Astrocyte (in vitro differentiated cells and primary cell): ENCODE results near the gene HEATR1. TPM values are rescaled to one million over a fixed set of nuclear protein-coding genes. Genes with fewer than 3 reads are reported as not detected.

Source experiments
- DNase-seq: peaks from one replicate; pipeline ENCODE4 v3.0.0-alpha.2; 2010; ENCODE audit warnings: low read depth
- FAIRE-seq: peaks from 2 replicates; lab custom pipeline; 2011; peaks lifted over from hg19 to GRCh38; lab: Jason Lieb, UNC
- H2AFZ ChIP-seq: 2 replicates; pipeline ENCODE4 v1.6.0; 2012; ENCODE audit warnings: low read depth, low read length, inconsistent platforms
- H3K27ac ChIP-seq: 2 replicates; pipeline ENCODE4 v1.5.1; 2011; ENCODE audit warnings: low read depth, low read length, inconsistent platforms
- H3K27me3 ChIP-seq: 2 replicates; pipeline ENCODE4 v1.6.0; 2011; ENCODE audit warnings: low read length, inconsistent platforms; ENCODE audit not compliant: insufficient read depth
- H3K36me3 ChIP-seq: 2 replicates; pipeline ENCODE4 v1.5.1; 2011; ENCODE audit warnings: low read length, inconsistent platforms; ENCODE audit not compliant: insufficient read depth
- H3K4me1 ChIP-seq: 2 replicates; pipeline ENCODE4 v1.5.1; 2011; ENCODE audit warnings: low read length, inconsistent platforms; ENCODE audit not compliant: insufficient read depth
- H3K4me2 ChIP-seq: 2 replicates; pipeline ENCODE4 v1.6.0; 2012; ENCODE audit warnings: low read length, inconsistent platforms
- H3K4me3 ChIP-seq: 2 replicates; pipeline ENCODE4 v1.5.1; 2011; ENCODE audit warnings: low read depth, mild to moderate bottlenecking, low read length, inconsistent platforms; ENCODE audit not compliant: insufficient read depth
- H3K79me2 ChIP-seq: 2 replicates; pipeline ENCODE4 v1.6.0; 2012; ENCODE audit warnings: mild to moderate bottlenecking, low read length, inconsistent platforms; ENCODE audit not compliant: insufficient read depth
- H3K9ac ChIP-seq: 2 replicates; pipeline ENCODE4 v1.6.0; 2012; ENCODE audit warnings: mild to moderate bottlenecking, low read length, inconsistent platforms
- H3K9me3 ChIP-seq: 2 replicates; pipeline ENCODE4 v1.5.1; 2012; ENCODE audit warnings: low read depth, mild to moderate bottlenecking, low read length, inconsistent platforms; ENCODE audit not compliant: insufficient read depth
- H4K20me1 ChIP-seq: 2 replicates; pipeline ENCODE4 v1.6.0; 2012; ENCODE audit warnings: low read length, inconsistent platforms; ENCODE audit not compliant: insufficient read depth
- H3K27ac Mint-ChIP-seq: one replicate; pipeline ENCODE4 v1.8.0; 2021; ENCODE audit warnings: mild to moderate bottlenecking, mixed read lengths; ENCODE audit not compliant: unreplicated experiment
- H3K27me3 Mint-ChIP-seq: one replicate; pipeline ENCODE4 v1.8.0; 2021; ENCODE audit warnings: low read depth, mixed read lengths; ENCODE audit not compliant: unreplicated experiment
- H3K36me3 Mint-ChIP-seq: one replicate; pipeline ENCODE4 v1.8.0; 2021; ENCODE audit warnings: low read depth, mixed read lengths; ENCODE audit not compliant: unreplicated experiment
- H3K4me1 Mint-ChIP-seq: one replicate; pipeline ENCODE4 v1.8.0; 2021; ENCODE audit warnings: low read depth, mixed read lengths; ENCODE audit not compliant: unreplicated experiment
- H3K4me3 Mint-ChIP-seq: one replicate; pipeline ENCODE4 v1.8.0; 2021; ENCODE audit warnings: mild to moderate bottlenecking, moderate library complexity, mixed read lengths; ENCODE audit not compliant: unreplicated experiment
- H3K9me3 Mint-ChIP-seq: one replicate; pipeline ENCODE4 v1.8.0; 2021; ENCODE audit warnings: mild to moderate bottlenecking, mixed read lengths; ENCODE audit not compliant: unreplicated experiment
- CTCF ChIP-seq: IDR thresholded peaks from 2 replicates; pipeline ENCODE4 v1.5.1; 2011; ENCODE audit warnings: low read depth, mild to moderate bottlenecking, inconsistent platforms, low read length, moderate library complexity; ENCODE audit not compliant: insufficient read depth
- EZH2 ChIP-seq: IDR thresholded peaks from 2 replicates; pipeline ENCODE4 v1.6.1; 2012; ENCODE audit warnings: mild to moderate bottlenecking, low read length, inconsistent platforms; ENCODE audit not compliant: insufficient read depth
- total RNA-seq: library from RNA; stranded (reverse); gene quantifications from 2 replicates; pipeline ENCODE4 v1.2.1, GENCODE V29; 2021

Gene HEATR1
- total RNA-seq, 1 donor from 2014 or later = 43.3 TPM

- Histone ChIP-seq H2AFZ (no peak overlapping the region), H3K27ac (no peak overlapping the region), H3K9me3 (no peaks in the 10 kb centered on the region), H3K4me3 (no peak overlapping the region), H3K4me1 (no peaks in the 10 kb centered on the region), H3K4me2 (no peak overlapping the region), H3K79me2 (no peaks in the 10 kb centered on the region), H4K20me1 (no peaks in the 10 kb centered on the region), H3K27me3 (no peaks in the 10 kb centered on the region), H3K36me3 (peaks cover 70% of the 10 kb centered on the region), H3K9ac (no peak overlapping the region)
- peaks cover 11% of the 10 kb centered on the region for H3K36me3 Mint-ChIP-seq
- no peaks in the 10 kb centered on the region for H3K4me1 Mint-ChIP-seq
- FAIRE-seq = no peak
- H3K9me3 Mint-ChIP-seq = no peaks in the 10 kb centered on the region
- no peak overlapping the region for H3K27ac Mint-ChIP-seq
- H3K27me3 Mint-ChIP-seq = no peaks in the 10 kb centered on the region
- TF ChIP-seq EZH2 (no peak), CTCF (no peak)
- no peak overlapping the region for H3K4me3 Mint-ChIP-seq
- no peak for DNase-seq
These were observed 47.7 kb downstream of the HEATR1 start for GRCh38 chr1:236556606-236557005.

GRCh38 chr1:236553370-236553769 lies 50.9 kb downstream of the HEATR1 start:
- no peak for FAIRE-seq
- peaks cover 22% of the 10 kb centered on the region for H3K36me3 Mint-ChIP-seq

More at GRCh38 chr1:236553370-236553769, 50.9 kb downstream of the HEATR1 start:
- Histone ChIP-seq H3K4me3 (no peak overlapping the region), H3K4me1 (no peaks in the 10 kb centered on the region), H3K9ac (no peak overlapping the region), H2AFZ (no peak overlapping the region), H4K20me1 (no peaks in the 10 kb centered on the region), H3K27ac (no peak overlapping the region), H3K4me2 (no peak overlapping the region), H3K79me2 (no peaks in the 10 kb centered on the region), H3K27me3 (no peaks in the 10 kb centered on the region), H3K9me3 (no peaks in the 10 kb centered on the region), H3K36me3 (peaks cover 79% of the 10 kb centered on the region)
- no peak overlapping the region for H3K27ac Mint-ChIP-seq
- no peaks in the 10 kb centered on the region for H3K4me1 Mint-ChIP-seq
- H3K27me3 Mint-ChIP-seq = no peaks in the 10 kb centered on the region
- no peak overlapping the region for H3K4me3 Mint-ChIP-seq
- no peak for TF ChIP-seq EZH2
- TF ChIP-seq CTCF = no peak
- no peaks in the 10 kb centered on the region for H3K9me3 Mint-ChIP-seq
- DNase-seq = no peak
